GM19468 (cell line): ENCODE measurements around the gene TREX2.

ENCODE experiments used
- ATAC-seq: cut with Tn5 transposase; IDR thresholded peaks from one replicate; pipeline ENCODE4 v1.9.1; 2021; ENCODE audit warnings: mild to moderate bottlenecking, moderate library complexity, moderate number of reproducible peaks; ENCODE audit not compliant: unreplicated experiment; ENCODE audit errors: extremely low read depth

Gene TREX2

GRCh38 chrX:153457136-153457825, 11.4 kb upstream of the TREX2 start:
- ATAC-seq, result no peak

GRCh38 chrX:153456704-153457103, 10.8 kb upstream of the TREX2 start:
- no peak for ATAC-seq

- ATAC-seq, result no peak
Observed at GRCh38 chrX:153456161-153456560, 10.3 kb upstream of the TREX2 start.

GRCh38 chrX:153455571-153455970, 9.7 kb upstream of the TREX2 start:
- no peak for ATAC-seq

GRCh38 chrX:153454901-153455550, 9.2 kb upstream of the TREX2 start:
- no peak for ATAC-seq

- ATAC-seq, result no peak
Observed at GRCh38 chrX:153450949-153451277, 5.1 kb upstream of the TREX2 start.

- ATAC-seq, result no peak
Observed at GRCh38 chrX:153450114-153450948, 4.5 kb upstream of the TREX2 start.

GRCh38 chrX:153449368-153450113, 3.7 kb upstream of the TREX2 start:
- no peak for ATAC-seq

GRCh38 chrX:153448556-153449367, 2.9 kb upstream of the TREX2 start:
- no peak for ATAC-seq

- no peak for ATAC-seq
Observed at GRCh38 chrX:153447581-153447960, 1.7 kb upstream of the TREX2 start.

GRCh38 chrX:153446950-153447580, 1.2 kb upstream of the TREX2 start:
- no peak for ATAC-seq

- no peak for ATAC-seq
Observed at GRCh38 chrX:153446636-153446936, 730 bp upstream of the TREX2 start.

- no peak for ATAC-seq
Observed at GRCh38 chrX:153445106-153445855, 575 bp downstream of the TREX2 start.

GRCh38 chrX:153444333-153445011, 1.4 kb downstream of the TREX2 start:
- ATAC-seq, result no peak

GRCh38 chrX:153443476-153444332, 2.2 kb downstream of the TREX2 start:
- no peak for ATAC-seq

GRCh38 chrX:153442463-153442862, 3.4 kb downstream of the TREX2 start:
- ATAC-seq, result no peak

- no peak for ATAC-seq
Observed at GRCh38 chrX:153441981-153442380, 3.9 kb downstream of the TREX2 start.
